Measurements from ENCODE around the gene ELK1. TPM values are rescaled to one million over a fixed set of nuclear protein-coding genes. Genes with fewer than 3 reads are reported as not detected.

ELK1 gene
- total RNA-seq, 4 donors from 2014 or later = 11.6 to 27.5 (median 18.6) TPM

- Histone ChIP-seq H3K9me3 (no peaks in the 10 kb centered on the region), H3K27ac (no peak overlapping the region), H3K36me3 (no peaks in the 10 kb centered on the region), H3K4me3 (no peak overlapping the region), H3K27me3 (no peaks in the 10 kb centered on the region), H3K4me1 (peaks cover 0 to 8% (median 0%) of the 10 kb centered on the region in 4 donors)
- no peak for DNase-seq
- in situ Hi-C loops (cut with MboI; ENCODE audit: low pct_ligation_motif_present in 1 of 4, low pct_unique_long_range_greater_than_20kb in 1 of 4, low sequenced_read_pairs in 3 of 4) = no loop called here
- TF ChIP-seq POLR2A (IDR thresholded peaks at IDR 0.05) (no peak), EP300 (IDR thresholded peaks at IDR 0.05; ENCODE audit: low read depth) (no peak), POLR2AphosphoS5 (IDR thresholded peaks at IDR 0.05) (no peak)
- TF ChIP-seq, protein P1, sequence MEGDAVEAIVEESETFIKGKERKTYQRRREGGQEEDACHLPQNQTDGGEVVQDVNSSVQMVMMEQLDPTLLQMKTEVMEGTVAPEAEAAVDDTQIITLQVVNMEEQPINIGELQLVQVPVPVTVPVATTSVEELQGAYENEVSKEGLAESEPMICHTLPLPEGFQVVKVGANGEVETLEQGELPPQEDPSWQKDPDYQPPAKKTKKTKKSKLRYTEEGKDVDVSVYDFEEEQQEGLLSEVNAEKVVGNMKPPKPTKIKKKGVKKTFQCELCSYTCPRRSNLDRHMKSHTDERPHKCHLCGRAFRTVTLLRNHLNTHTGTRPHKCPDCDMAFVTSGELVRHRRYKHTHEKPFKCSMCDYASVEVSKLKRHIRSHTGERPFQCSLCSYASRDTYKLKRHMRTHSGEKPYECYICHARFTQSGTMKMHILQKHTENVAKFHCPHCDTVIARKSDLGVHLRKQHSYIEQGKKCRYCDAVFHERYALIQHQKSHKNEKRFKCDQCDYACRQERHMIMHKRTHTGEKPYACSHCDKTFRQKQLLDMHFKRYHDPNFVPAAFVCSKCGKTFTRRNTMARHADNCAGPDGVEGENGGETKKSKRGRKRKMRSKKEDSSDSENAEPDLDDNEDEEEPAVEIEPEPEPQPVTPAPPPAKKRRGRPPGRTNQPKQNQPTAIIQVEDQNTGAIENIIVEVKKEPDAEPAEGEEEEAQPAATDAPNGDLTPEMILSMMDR (IDR thresholded peaks at IDR 0.05) = no peak
- WGBS, 2 donors (ENCODE audit: low coverage in 1 of 2) = 78% methylated on average over 11 of the region's 11 CpGs; no CpG with 5 or more reads in 1 of the 2 donors
- intact Hi-C loops (cut with DNase I; ENCODE audit: low total_unique reads) = no loop called here
Measured at GRCh38 chrX:47586043-47586787, 64.1 kb downstream of the ELK1 start.

Small RNA genes lying within 50 kb of the gene (small RNA-seq; reads per million reads assigned to genes)
- gene MIR4769 = 0 reads per million in 4 donors

Other genes starting within 250 kb of the ELK1 start
- 10 to 100 TPM in 2 of 4 donors, 1 to 10 TPM in 2; 2.6 to 14.1 (median 9.2) TPM for gene ZNF41, start 167.3 kb downstream of the ELK1 start, total RNA-seq
- gene ARAF, start 89.4 kb downstream of the ELK1 start, total RNA-seq = 100 to 1,000 TPM in 2 of 4 donors, 10 to 100 TPM in 2; 58.4 to 247 (median 88.3) TPM
- 10 to 100 TPM; 14.2 to 83.0 (median 43.6) TPM for gene TIMP1, start 68.1 kb downstream of the ELK1 start, total RNA-seq
- under 1 TPM; 0.16 to 0.41 (median 0.39) TPM for gene SYN1, start 30.7 kb downstream of the ELK1 start, total RNA-seq
- 1 to 10 TPM in 3 of 4 donors, under 1 TPM in 1; 0.60 to 10.0 (median 3.0) TPM for gene CFP, start 20.6 kb downstream of the ELK1 start, total RNA-seq
- 100 to 1,000 TPM in 2 of 4 donors, 10 to 100 TPM in 2; 21.3 to 122 (median 91.9) TPM for gene UXT, start 8.6 kb upstream of the ELK1 start, total RNA-seq
- gene ZNF81, start 186.3 kb upstream of the ELK1 start, total RNA-seq = 10 to 100 TPM in 1 of 4 donors, 1 to 10 TPM in 3; 7.8 to 11.6 (median 8.7) TPM